Gastroesophageal sphincter (tissue), 4 donors: ENCODE measurements around the gene DNAH17. TPM values are rescaled to one million over a fixed set of nuclear protein-coding genes. Genes with fewer than 3 reads are reported as not detected.

ENCODE experiments used
- ATAC-seq: fragments of 150-250 bp; one replicate; pipeline ENCODE4 v1.9.1; 2016; ENCODE audit warnings: mild to moderate bottlenecking, moderate library complexity
- H3K27ac ChIP-seq, 4 donors: fragments of 200-600 bp; sonication (generic) in 3 of 4; 1 replicate in 3 of 4; 2 replicates in 1 of 4; pipeline ENCODE4 v1.5.1; 2016 to 2019
- H3K27me3 ChIP-seq: fragments of 200-600 bp; sonication (generic); one replicate; pipeline ENCODE4 v1.5.1; 2019
- H3K36me3 ChIP-seq, 2 donors: fragments of 200-600 bp; sonication (generic); one replicate each; pipeline ENCODE4 v1.5.1; 2019; ENCODE audit warnings: control low read depth in 1 of 2
- H3K4me1 ChIP-seq, 3 donors: fragments of 200-600 bp; sonication (generic); 1 replicate in 2 of 3; 2 replicates in 1 of 3; pipeline ENCODE4 v1.5.1; 2016 to 2019; ENCODE audit warnings: control low read depth in 2 of 3
- H3K4me3 ChIP-seq, 2 donors: fragments of 200-600 bp; sonication (generic); one replicate each; pipeline ENCODE4 v1.5.1; 2019; ENCODE audit warnings: mild to moderate bottlenecking in 1 of 2, moderate library complexity in 1 of 2
- H3K9me3 ChIP-seq, 3 donors: fragments of 200-600 bp; sonication (generic); one replicate each; pipeline ENCODE4 v1.5.1; 2017 to 2019; ENCODE audit warnings: control low read depth in 2 of 3
- EP300 ChIP-seq: sonication (generic); formaldehyde crosslinking; IDR thresholded peaks from one replicate; pipeline ENCODE4 v1.6.1; 2017; ENCODE audit warnings: antibody characterized with exemption, mild to moderate bottlenecking
- POLR2A ChIP-seq, 2 donors: fragments of 450-650 bp; IDR thresholded peaks; one replicate each; pipeline ENCODE4 v1.6.1; 2017; ENCODE audit warnings: antibody characterized with exemption in 2 of 2, mild to moderate bottlenecking in 2 of 2, moderate library complexity in 1 of 2
- POLR2AphosphoS5 ChIP-seq: sonication (generic); formaldehyde crosslinking; IDR thresholded peaks from one replicate; pipeline ENCODE4 v1.6.1; 2017; ENCODE audit warnings: antibody characterized with exemption
- WGBS, 2 donors: methylation state at CpG; one replicate each; pipeline ENCODE4 v1.1.5; 2018; ENCODE audit warnings: low coverage in 1 of 2; 5-methylcytosine and 5-hydroxymethylcytosine counted together
- total RNA-seq, 4 donors: library from RNA; depleted of rRNA; stranded (reverse); fragments of >200 nt; gene quantifications; one replicate each; pipeline ENCODE4 v1.1.0, GENCODE V29; 2016
- TF ChIP-seq, protein P1 (sequence below), 4 experiments: fragments of 200-600 bp in 2 of 4; fragments of 450-650 bp in 2 of 4; sonication (generic) in 1 of 4; IDR thresholded peaks; one replicate each; pipeline ENCODE4 v1.5.1; 2017 to 2019; ENCODE audit warnings: antibody characterized with exemption in 4 of 4, mild to moderate bottlenecking in 2 of 4, moderate library complexity in 2 of 4

Gene DNAH17
- total RNA-seq, 4 donors from 2014 or later, result 0.15 TPM; not detected in 3

GRCh38 chr17:78556812-78557211 lies 20.4 kb downstream of the DNAH17 start:
- no peak for ATAC-seq
- Histone ChIP-seq H3K4me3 (no peak overlapping the region), H3K4me1 (no peaks in the 10 kb centered on the region), H3K27ac (no peak overlapping the region), H3K36me3 (no peaks in the 10 kb centered on the region), H3K9me3 (no peaks in the 10 kb centered on the region), H3K27me3 (peaks cover 12% of the 10 kb centered on the region)
- WGBS, 2 donors, result 70 to 77% methylated on average over 6 to 7 of the region's 11 CpGs
- no peak for TF ChIP-seq POLR2A (IDR thresholded peaks at IDR 0.05)
- no peak for TF ChIP-seq POLR2AphosphoS5
- no peak for TF ChIP-seq EP300
- TF ChIP-seq, protein P1, sequence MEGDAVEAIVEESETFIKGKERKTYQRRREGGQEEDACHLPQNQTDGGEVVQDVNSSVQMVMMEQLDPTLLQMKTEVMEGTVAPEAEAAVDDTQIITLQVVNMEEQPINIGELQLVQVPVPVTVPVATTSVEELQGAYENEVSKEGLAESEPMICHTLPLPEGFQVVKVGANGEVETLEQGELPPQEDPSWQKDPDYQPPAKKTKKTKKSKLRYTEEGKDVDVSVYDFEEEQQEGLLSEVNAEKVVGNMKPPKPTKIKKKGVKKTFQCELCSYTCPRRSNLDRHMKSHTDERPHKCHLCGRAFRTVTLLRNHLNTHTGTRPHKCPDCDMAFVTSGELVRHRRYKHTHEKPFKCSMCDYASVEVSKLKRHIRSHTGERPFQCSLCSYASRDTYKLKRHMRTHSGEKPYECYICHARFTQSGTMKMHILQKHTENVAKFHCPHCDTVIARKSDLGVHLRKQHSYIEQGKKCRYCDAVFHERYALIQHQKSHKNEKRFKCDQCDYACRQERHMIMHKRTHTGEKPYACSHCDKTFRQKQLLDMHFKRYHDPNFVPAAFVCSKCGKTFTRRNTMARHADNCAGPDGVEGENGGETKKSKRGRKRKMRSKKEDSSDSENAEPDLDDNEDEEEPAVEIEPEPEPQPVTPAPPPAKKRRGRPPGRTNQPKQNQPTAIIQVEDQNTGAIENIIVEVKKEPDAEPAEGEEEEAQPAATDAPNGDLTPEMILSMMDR (IDR thresholded peaks at IDR 0.05), result no peak

GRCh38 chr17:78555746-78556401 lies 21.3 kb downstream of the DNAH17 start:
- TF ChIP-seq, protein P1 (IDR thresholded peaks at IDR 0.05), result no peak
- no peak for TF ChIP-seq POLR2AphosphoS5
- no peak for TF ChIP-seq EP300
- TF ChIP-seq POLR2A (IDR thresholded peaks at IDR 0.05), result no peak
- Histone ChIP-seq H3K9me3 (peaks cover 0 to 1% (median 0%) of the 10 kb centered on the region in 3 donors), H3K27ac (no peak overlapping the region), H3K27me3 (peaks cover 12% of the 10 kb centered on the region), H3K36me3 (no peaks in the 10 kb centered on the region), H3K4me1 (no peaks in the 10 kb centered on the region), H3K4me3 (no peak overlapping the region)
- WGBS, 2 donors, result 66 to 75% methylated on average over 4 of the region's 6 CpGs
- no peak for ATAC-seq

DNA sequence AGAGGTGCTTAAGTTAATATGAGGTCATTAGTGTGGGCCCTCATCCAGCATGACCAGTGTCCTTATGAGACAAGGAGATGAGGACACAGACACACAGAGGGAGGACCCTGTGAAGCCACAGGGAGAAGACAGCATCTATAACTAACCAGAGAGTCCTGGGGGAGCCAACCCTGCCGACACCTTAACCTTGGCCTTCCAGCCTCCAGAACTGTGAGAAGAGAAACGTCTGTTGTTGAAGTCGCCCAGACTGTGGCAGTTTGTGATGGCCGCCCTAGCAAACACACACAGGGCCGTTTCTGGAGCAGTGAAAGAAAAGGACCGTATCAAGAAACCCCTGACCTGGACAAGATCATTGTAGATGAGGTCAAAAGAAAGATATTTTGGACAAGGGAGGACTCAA lies 26.7 kb downstream of the DNAH17 start:
- H3K9me3 ChIP-seq, result peaks cover 0 to 20% (median 0%) of the 10 kb centered on the region in 3 donors
- H3K4me1 ChIP-seq, result no peaks in the 10 kb centered on the region
- H3K27me3 ChIP-seq, result no peaks in the 10 kb centered on the region
- ATAC-seq, result no peak
- 84% methylated on average over 5 of the region's 6 CpGs; no CpG with 5 or more reads in 1 of the 2 donors for WGBS, 2 donors
- TF ChIP-seq POLR2AphosphoS5, result no peak
- no peak for TF ChIP-seq EP300
- TF ChIP-seq, protein P1 (IDR thresholded peaks at IDR 0.05), result no peak
- no peak for TF ChIP-seq POLR2A (IDR thresholded peaks at IDR 0.05)
- H3K4me3 ChIP-seq, result no peak overlapping the region
- no peak overlapping the region for H3K27ac ChIP-seq
- no peaks in the 10 kb centered on the region for H3K36me3 ChIP-seq

GRCh38 chr17:78548725-78549124 lies 28.5 kb downstream of the DNAH17 start:
- no peak for ATAC-seq
- Histone ChIP-seq H3K36me3 (no peaks in the 10 kb centered on the region), H3K27ac (no peak overlapping the region), H3K4me3 (no peak overlapping the region), H3K27me3 (no peaks in the 10 kb centered on the region), H3K4me1 (no peaks in the 10 kb centered on the region), H3K9me3 (peaks cover 0 to 20% (median 0%) of the 10 kb centered on the region in 3 donors)
- WGBS, 2 donors, result 75% methylated on average over 2 of the region's 5 CpGs; no CpG with 5 or more reads in 1 of the 2 donors
- TF ChIP-seq POLR2AphosphoS5 (no peak), EP300 (no peak), POLR2A (IDR thresholded peaks at IDR 0.05) (no peak)
- TF ChIP-seq, protein P1 (IDR thresholded peaks at IDR 0.05), result no peak

- H3K4me1 ChIP-seq, result no peaks in the 10 kb centered on the region
- no peak overlapping the region for H3K4me3 ChIP-seq
- H3K36me3 ChIP-seq, result no peaks in the 10 kb centered on the region
- ATAC-seq, result no peak
- no peaks in the 10 kb centered on the region for H3K27me3 ChIP-seq
- 86 to 89% methylated on average over 1 of the region's 1 CpG for WGBS, 2 donors
- TF ChIP-seq, protein P1 (IDR thresholded peaks at IDR 0.05), result no peak
- TF ChIP-seq EP300 (no peak), POLR2AphosphoS5 (no peak), POLR2A (IDR thresholded peaks at IDR 0.05) (no peak)
- H3K9me3 ChIP-seq, result peaks cover 0 to 20% (median 0%) of the 10 kb centered on the region in 3 donors
- H3K27ac ChIP-seq, result no peak overlapping the region
These were observed 30.2 kb downstream of the DNAH17 start for GRCh38 chr17:78547035-78547434.
